HG03196 (cell line): ENCODE results near the gene MYO1G.

Experiments used
- ATAC-seq: cut with Tn5 transposase; IDR thresholded peaks from one replicate; pipeline ENCODE4 v1.9.1; 2021; ENCODE audit not compliant: unreplicated experiment

The MYO1G gene

DNA sequence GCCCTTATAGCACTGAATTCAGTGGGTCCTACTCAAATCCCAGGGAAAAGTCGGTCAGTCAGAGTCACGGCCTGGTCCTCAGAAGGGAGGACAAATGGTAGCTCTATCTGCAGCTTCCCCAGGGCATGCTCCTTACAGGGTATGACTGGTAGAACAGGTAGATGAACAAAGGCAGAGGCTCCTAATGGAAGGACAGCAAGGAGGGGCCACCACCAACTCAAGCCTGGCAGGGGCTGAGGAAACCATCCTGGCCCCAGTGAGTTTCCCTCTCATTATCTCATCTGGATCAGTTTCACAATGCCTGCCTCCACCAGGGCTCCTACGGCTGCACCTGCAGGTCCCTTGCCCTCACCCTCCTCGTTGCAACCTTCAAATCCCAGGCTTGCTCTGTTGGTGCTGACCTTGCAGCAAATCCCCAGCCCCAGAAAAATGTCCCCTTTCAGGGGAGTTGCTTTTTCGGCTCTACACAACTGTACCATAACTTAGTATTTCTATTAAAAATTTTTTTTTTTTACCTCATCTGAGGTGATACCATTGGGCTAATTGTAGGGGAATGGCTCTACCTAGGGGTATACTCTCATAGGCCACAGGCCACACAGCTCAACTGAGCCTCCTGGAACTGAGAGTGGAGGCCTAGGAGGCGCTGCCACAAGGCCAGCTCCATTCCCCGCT is 2.4 kb upstream of the MYO1G start:
- ATAC-seq, result peak; percentile 2

- peak; percentile 43 for ATAC-seq
These were observed 1.7 kb upstream of the MYO1G start for GRCh38 chr7:44980393-44981034.

DNA sequence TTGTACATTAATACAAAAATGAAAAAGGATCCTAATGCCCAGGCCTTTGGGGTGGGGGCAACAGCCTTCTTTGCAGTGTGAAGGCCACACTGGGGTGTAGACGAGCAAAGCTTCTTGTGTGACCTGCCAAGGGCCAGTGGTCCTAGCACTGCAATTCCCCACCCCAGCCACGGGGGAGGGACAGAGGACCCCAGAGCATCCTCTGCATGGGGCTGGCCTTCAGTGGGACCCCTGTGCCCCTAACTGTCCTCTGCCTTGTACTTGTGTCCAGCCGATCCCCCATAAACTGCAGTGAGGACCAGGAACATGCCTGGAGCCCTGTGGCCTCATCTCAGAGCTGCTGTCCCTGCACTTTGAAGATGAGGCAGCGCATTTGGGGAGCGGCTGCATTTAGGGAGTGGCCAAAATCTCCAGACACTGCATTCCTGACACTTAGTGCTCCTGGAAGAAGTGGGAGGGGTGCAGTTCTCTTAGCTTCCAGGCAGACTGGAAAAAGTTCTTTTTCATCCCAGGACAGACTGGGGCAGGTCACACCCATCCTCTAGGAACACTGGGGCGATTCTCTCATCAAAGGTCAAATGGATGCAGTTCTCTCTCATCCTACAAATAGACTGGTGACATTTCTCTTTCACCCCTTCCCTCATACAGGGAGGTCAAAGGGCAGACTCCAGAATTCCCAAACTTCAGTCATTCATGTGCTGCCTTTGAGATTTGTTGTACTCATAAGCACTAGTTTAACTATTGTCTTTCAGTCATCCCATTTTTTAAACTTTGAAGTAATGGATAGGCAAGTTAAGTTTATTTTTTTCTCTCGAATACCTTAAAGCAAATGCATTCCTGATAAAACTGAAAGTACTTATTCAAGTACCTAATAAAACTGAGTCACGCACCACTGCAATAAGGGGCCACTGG is 922 bp upstream of the MYO1G start:
- ATAC-seq, result no peak

- ATAC-seq, result no peak
These were observed 868 bp downstream of the MYO1G start for GRCh38 chr7:44977959-44978335.

- ATAC-seq, result no peak
These were observed 1.4 kb downstream of the MYO1G start for GRCh38 chr7:44977304-44977958.

DNA sequence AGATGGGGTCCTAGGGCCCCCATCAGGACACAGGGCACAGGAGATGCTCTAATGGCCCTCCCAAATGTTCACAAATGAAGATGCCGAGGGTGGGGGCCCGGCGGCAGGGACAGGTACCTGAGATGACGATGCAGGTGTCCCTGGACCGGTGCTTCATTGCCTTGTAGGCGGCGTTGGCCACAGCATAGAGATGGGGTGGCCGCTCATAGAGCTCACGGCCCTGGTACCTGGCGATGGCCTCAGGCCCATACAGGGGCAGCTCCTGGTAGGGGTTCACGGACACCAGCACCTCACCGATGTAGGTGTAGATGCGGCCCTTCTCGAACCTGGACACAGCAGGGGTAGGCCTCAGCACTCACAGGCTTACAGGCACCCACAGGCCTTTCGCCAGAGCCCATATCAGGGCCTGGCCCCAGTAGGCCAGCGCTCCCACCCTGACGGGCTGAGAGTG is 2.0 kb downstream of the MYO1G start:
- ATAC-seq, result no peak

DNA sequence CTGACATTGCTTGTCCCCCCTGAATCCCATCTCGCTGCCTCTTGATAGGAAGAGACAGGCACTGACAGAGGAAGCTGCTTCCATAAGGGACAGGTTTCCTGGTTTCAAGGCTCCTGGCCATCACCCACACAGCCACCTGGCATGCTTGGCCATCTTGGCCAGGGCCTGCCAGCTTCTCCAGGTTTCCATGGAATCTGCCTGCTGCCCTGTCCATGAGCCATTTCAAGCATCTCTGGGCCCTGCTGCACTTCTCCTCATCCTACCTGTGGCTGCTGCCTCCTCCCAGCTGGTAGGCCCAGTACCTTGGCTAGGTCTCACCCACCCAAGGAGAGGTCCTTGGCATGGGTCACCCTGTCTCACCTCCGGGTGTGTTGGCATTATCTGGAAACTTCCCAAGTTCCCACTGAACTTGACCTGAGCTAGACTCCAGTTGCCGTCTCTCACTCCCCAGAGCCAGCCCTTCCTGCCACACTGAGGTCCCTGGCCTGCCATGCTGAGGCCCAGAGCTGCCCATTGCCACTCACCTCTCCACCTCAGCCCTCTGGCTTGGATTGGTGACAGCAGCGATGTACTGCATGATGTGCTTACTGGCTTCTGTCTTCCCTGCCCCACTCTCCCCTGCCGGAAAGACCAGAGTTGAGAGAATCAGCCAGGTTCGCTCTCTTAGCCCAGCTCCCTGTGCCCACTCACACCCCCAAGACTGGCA is 2.6 kb downstream of the MYO1G start:
- no peak for ATAC-seq

DNA sequence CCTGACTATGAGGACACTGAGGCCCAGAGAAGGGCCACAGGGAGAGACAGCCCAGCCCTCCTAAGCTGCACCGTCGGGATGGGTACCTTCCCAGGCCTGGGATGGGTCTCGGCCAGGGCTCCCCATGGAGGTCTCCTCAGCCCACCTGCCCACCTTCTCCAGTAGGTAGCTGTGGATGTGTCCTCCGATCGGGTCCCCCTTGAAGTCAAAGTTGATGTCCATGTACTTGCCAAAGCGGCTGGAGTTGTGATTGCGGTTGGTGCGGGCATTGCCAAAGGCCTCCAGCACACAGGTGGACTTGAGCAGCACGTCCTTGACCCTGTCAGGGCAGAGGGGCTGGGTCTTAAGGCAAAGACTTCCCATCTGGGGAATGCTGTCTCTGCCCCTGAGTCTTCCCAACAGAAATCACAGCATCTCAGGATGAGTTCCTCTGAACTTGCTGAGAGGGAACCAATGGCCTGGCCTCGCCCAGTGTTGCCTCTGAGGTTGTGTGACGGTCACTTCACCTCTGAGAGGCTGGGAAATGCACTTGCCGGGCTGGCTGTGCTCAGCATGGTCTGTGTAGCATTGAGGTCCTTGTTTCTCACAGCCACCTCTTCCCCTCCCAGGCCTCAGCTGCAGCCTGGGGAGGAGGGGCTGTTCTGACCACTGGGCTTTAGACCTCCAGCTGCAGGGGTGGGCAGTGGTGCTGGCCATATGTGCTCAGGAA is 3.3 kb downstream of the MYO1G start:
- no peak for ATAC-seq

DNA sequence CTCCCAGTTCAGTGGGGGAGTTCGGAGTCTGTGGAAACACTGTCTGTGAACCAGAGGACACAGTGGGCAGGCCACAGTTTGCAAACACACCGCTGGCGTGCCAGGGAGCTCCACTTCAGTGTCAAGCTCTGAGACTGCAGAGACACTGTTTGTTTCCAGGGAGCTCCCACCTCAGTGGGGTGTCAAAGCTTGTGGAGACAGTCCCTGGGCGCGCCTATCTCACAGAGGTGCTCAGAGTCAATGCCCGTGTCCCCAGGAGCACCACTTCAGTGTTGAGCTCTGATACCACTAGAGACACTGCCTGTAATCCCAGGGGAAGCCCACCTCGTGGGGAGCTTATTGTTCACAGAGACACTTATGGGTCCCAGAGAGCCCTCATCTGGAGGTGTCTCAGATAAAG is 4.3 kb downstream of the MYO1G start:
- ATAC-seq, result no peak

- ATAC-seq, result no peak
These were observed 5.0 kb downstream of the MYO1G start for GRCh38 chr7:44973610-44974401.

GRCh38 chr7:44972562-44972961 is 6.3 kb downstream of the MYO1G start:
- no peak for ATAC-seq

DNA sequence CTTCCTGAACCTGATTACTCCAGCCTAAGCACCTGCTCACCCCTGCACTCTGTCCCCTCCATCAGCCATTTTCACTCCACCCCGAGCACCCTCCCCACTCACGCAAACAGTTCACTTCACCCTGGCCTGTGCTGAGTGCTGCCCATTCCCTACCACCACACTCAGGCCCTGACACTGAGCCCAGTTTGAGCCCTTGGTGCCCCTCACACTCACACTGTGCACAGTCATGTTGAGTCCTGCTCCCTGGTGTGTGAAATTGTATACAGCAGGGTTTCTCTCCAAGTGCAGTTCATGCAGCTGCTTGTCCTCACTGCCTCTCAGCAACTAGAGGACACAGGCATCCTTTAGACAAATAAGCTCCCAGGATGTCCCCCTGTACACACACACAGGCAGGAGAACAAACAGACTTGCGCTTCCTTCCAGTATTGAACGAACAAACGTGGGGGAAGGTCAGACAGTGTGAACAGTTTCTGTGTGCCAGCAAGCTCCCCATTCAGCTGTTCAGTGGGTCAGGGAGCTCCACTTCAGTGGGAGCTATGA is 6.8 kb downstream of the MYO1G start:
- ATAC-seq, result no peak

GRCh38 chr7:44971188-44971901 is 7.5 kb downstream of the MYO1G start:
- no peak for ATAC-seq

DNA sequence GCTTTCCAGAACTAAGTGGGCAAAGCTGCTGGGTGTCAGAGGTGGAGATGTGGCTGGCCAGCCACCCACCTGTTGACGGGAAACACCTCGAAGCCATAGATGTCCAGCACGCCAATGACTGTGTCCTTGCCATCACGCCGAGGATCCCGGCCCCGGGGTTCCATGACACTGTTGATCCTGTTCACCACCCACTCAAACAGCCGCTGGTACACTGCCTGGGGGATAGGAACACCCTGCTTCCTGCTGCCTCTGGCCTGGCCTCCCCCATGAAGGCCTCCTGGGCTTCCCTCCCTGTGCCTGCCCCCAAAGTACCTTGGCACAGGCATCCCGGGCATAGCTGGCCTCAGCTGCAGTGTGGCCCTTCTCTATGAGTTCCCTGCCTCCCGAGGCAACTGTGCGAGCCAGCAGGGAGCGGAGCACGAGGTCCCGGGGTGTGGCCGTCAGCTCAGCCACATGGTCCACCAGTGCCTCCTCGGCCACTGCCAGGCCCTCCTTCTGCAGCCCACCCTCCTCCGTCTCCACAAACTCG is 8.2 kb downstream of the MYO1G start:
- no peak for ATAC-seq

DNA sequence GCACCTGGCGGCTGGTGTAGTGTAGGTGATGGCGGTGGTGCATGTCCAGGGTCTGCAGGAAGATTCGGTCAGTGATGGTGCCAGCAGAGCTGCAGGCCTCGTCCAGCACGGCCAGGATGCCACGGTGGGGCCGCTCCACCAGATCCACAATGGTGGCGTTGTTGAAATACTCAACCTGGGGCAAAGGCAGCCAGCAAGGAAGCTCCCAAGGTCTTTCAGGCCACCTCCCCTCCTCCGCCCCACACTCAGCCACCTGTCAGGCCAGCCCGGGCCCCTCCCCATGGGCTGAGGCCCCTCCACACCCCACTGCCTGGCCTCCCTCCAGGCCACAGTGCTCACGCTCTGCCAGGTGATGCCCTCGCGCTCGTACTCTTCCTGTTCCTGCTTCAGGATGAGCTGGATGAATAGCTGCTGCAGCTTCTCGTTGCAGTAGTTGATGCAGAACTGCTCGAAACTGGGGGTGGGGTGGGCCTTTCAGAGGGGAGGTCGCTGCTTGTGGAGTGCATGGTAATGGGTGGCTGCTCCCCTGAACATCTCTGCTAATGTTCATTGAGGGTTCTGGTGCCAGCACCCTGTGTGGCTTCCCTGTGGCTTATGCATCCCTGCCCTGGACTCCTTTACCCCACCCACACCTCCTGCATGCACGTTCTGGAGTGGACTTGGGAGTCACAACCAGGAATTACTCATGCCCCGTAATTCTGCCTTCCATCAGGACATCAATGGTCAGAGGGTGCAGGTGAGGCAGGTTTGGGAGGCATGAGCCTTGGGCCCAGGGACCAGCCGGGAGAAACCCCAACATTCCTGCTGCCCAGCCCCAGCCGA is 8.9 kb downstream of the MYO1G start:
- no peak for ATAC-seq

DNA sequence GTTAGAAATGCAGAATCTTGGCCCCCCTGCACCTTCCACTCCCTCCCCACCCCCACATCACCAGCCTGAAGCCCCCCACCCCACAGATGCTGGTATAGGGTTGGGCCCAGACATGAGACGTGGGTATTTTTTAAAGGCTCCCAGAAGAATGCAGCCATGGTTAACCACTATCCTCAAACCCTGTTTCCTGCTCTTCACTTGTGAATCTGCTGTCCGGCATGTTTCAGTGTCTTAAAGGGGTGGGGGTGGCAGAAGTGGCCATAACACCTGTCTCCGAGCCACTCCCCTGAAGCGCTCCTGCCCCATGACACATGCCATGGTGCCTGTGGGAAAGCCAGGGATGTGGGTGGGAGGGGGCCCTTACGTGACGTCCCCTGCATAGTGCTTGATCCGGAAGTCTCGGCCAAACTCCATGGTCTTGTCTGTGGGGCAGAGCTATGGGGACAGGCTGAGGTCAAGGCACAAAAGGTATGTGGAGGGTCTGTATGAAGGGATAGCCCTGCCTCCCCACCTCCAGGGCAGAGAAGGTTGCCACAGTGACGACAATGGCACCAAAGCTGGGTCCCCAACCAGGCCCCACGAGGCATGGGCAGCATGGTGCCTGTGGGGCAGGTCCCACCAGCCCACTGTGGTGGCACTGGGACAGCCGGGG is 9.6 kb downstream of the MYO1G start:
- ATAC-seq, result no peak
